Activated B cell treated with CpG ODN at 0.5 μM for 24 hours (primary cell): Measurements from ENCODE around the gene LAMA5. TPM values are rescaled to one million over a fixed set of nuclear protein-coding genes. Genes with fewer than 3 reads are reported as not detected.

Experiments
- ATAC-seq: fragments of 200-7000 bp; cut with Tn5 transposase; one replicate; pipeline ENCODE4 v1.10.0; 2021; ENCODE audit warnings: low read depth, mild to moderate bottlenecking, moderate library complexity
- CTCF ChIA-PET: fragments of 350-600 bp; sonication (Branson Sonifier 250); formaldehyde crosslinking; loops from one replicate; lab custom pipeline; 2021; ENCODE audit warnings: antibody characterized with exemption; lab: Charles Lee
- POLR2A ChIA-PET: fragments of 350-600 bp; sonication (Branson Sonifier 250); formaldehyde crosslinking; loops from one replicate; lab custom pipeline; 2021; ENCODE audit warnings: antibody characterized with exemption; lab: Charles Lee
- DNase-seq: peaks from one replicate; pipeline ENCODE4 v3.0.0; 2022
- H3K27ac Mint-ChIP-seq: one replicate; pipeline ENCODE4 v1.8.0; 2020; ENCODE audit warnings: mixed read lengths
- H3K27me3 Mint-ChIP-seq: one replicate; pipeline ENCODE4 v1.8.0; 2021; ENCODE audit warnings: mixed read lengths
- H3K36me3 Mint-ChIP-seq: one replicate; pipeline ENCODE4 v1.8.0; 2021; ENCODE audit warnings: low read depth, mixed read lengths
- H3K4me1 Mint-ChIP-seq: one replicate; pipeline ENCODE4 v1.8.0; 2021; ENCODE audit warnings: mixed read lengths
- H3K4me3 Mint-ChIP-seq: one replicate; pipeline ENCODE4 v1.8.0; 2020; ENCODE audit warnings: mild to moderate bottlenecking, mixed read lengths
- H3K9me3 Mint-ChIP-seq: one replicate; pipeline ENCODE4 v1.8.0; 2020; ENCODE audit warnings: mixed read lengths
- CTCF ChIP-seq: fragments of 200-600 bp; IDR thresholded peaks from one replicate; pipeline ENCODE4 v1.8.0; 2022; ENCODE audit warnings: antibody characterized with exemption, mild to moderate bottlenecking
- intact Hi-C: fragments of 100-400 bp; cut with micrococcal nuclease; formaldehyde crosslinking; loops from one replicate; pipeline ENCODE4 v1.15.1; 2024
- total RNA-seq: library from RNA; stranded (reverse); gene quantifications from 2 replicates; pipeline ENCODE4 v1.2.3, GENCODE V29; 2022

Gene LAMA5
- total RNA-seq, 1 donor from 2014 or later, result 24.8 TPM

GRCh38 chr20:62362590-62362940, 4.5 kb downstream of the LAMA5 start:
- Mint-ChIP-seq H3K36me3 (no peaks in the 10 kb centered on the region), H3K9me3 (no peaks in the 10 kb centered on the region), H3K4me3 (peak overlapping the region; percentile 7), H3K27me3 (no peaks in the 10 kb centered on the region), H3K27ac (no peak overlapping the region), H3K4me1 (peaks cover 2% of the 10 kb centered on the region)
- no peak for DNase-seq
- TF ChIP-seq CTCF, result no peak
- no peak for ATAC-seq
- ChIA-PET POLR2A (no interaction called here), CTCF (no interaction called here)
- intact Hi-C loops, result no loop called here

GRCh38 chr20:62361799-62362589, 5.1 kb downstream of the LAMA5 start:
- no peak overlapping the region for H3K27ac Mint-ChIP-seq
- no peak for ATAC-seq
- no peak overlapping the region for H3K4me3 Mint-ChIP-seq
- no peaks in the 10 kb centered on the region for H3K36me3 Mint-ChIP-seq
- no peaks in the 10 kb centered on the region for H3K9me3 Mint-ChIP-seq
- H3K27me3 Mint-ChIP-seq, result no peaks in the 10 kb centered on the region
- peaks cover 2% of the 10 kb centered on the region for H3K4me1 Mint-ChIP-seq
- POLR2A ChIA-PET, result interaction anchor here (1.0 kb wide), 1 partner anchor 23 kb away, joined by 3 read pairs; no protein-coding TSS in a partner anchor
- DNase-seq, result no peak
- intact Hi-C loops, result no loop called here
- CTCF ChIA-PET, result no interaction called here
- no peak for TF ChIP-seq CTCF

GRCh38 chr20:62360854-62361798, 6.0 kb downstream of the LAMA5 start:
- DNase-seq, result no peak
- ATAC-seq, result no peak
- ChIA-PET POLR2A (interaction anchor here (1.0 kb wide), 1 partner anchor 22 kb away, joined by 3 read pairs; no protein-coding TSS in a partner anchor), CTCF (no interaction called here)
- intact Hi-C loops, result no loop called here
- no peak for TF ChIP-seq CTCF
- no peaks in the 10 kb centered on the region for H3K27me3 Mint-ChIP-seq
- H3K4me1 Mint-ChIP-seq, result peaks cover 2% of the 10 kb centered on the region
- H3K36me3 Mint-ChIP-seq, result no peaks in the 10 kb centered on the region
- H3K4me3 Mint-ChIP-seq, result no peak overlapping the region
- no peak overlapping the region for H3K27ac Mint-ChIP-seq
- no peaks in the 10 kb centered on the region for H3K9me3 Mint-ChIP-seq

- ATAC-seq (no peak), DNase-seq (no peak)
- Mint-ChIP-seq H3K27me3 (no peaks in the 10 kb centered on the region), H3K36me3 (no peaks in the 10 kb centered on the region), H3K9me3 (no peaks in the 10 kb centered on the region), H3K4me1 (no peaks in the 10 kb centered on the region), H3K27ac (no peak overlapping the region), H3K4me3 (no peak overlapping the region)
- no peak for TF ChIP-seq CTCF
- intact Hi-C loops, result no loop called here
- ChIA-PET CTCF (no interaction called here), POLR2A (no interaction called here)
These were observed 7.5 kb downstream of the LAMA5 start for GRCh38 chr20:62359491-62360121.
